ENCODE data around the gene AFAP1L1.

Gene AFAP1L1

DNA sequence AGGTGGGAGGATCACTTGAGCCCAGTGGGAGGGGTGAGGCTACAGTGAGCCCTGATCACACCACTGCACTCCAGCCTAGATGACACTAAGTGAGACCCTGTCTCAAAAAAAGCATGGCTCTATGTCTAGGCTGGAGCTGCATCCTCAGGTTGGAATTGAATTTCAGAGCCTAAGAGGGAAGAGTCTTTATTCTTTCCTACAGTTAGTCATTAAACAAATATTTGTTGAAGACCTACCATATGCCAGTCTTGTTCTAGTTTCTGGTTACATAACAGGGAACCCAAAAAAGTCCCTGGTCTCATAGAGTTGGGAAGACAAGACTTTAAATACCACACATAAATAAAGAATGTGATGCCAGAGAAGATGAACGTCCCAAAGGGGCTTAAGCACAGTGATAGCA is 66.7 kb downstream of the AFAP1L1 start:
- H4K20me1 ChIP-seq (ENCODE audit: insufficient read depth, low read length) = no peaks in the 10 kb centered on the region
- H3K9me3 ChIP-seq (replicated peaks; ENCODE audit: insufficient read depth, low read length) = no peaks in the 10 kb centered on the region
- no peaks in the 10 kb centered on the region for H3K9me2 ChIP-seq (replicated peaks; ENCODE audit: insufficient read depth, low read length)
- TF ChIP-seq EZH2 (optimal IDR thresholded peaks at IDR 0.05; ENCODE audit: low read depth, low read length) (no peak), EZH2phosphoT487 (IDR thresholded peaks at IDR 0.05; ENCODE audit: low read length) (no peak)
- TF ChIP-seq, protein P1, sequence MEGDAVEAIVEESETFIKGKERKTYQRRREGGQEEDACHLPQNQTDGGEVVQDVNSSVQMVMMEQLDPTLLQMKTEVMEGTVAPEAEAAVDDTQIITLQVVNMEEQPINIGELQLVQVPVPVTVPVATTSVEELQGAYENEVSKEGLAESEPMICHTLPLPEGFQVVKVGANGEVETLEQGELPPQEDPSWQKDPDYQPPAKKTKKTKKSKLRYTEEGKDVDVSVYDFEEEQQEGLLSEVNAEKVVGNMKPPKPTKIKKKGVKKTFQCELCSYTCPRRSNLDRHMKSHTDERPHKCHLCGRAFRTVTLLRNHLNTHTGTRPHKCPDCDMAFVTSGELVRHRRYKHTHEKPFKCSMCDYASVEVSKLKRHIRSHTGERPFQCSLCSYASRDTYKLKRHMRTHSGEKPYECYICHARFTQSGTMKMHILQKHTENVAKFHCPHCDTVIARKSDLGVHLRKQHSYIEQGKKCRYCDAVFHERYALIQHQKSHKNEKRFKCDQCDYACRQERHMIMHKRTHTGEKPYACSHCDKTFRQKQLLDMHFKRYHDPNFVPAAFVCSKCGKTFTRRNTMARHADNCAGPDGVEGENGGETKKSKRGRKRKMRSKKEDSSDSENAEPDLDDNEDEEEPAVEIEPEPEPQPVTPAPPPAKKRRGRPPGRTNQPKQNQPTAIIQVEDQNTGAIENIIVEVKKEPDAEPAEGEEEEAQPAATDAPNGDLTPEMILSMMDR (IDR thresholded peaks at IDR 0.05; ENCODE audit: low read length) = no peak
- no peaks in the 10 kb centered on the region for H3K36me3 ChIP-seq (replicated peaks; ENCODE audit: insufficient read depth, low read length)
- no peaks in the 10 kb centered on the region for H3F3A ChIP-seq (ENCODE audit: insufficient read depth, low read length)
- no peak overlapping the region for H3K4me3 ChIP-seq (ENCODE audit: low read length)
- no peaks in the 10 kb centered on the region for H3K79me2 ChIP-seq (ENCODE audit: low read length)
- no peaks in the 10 kb centered on the region for H3K4me1 ChIP-seq (ENCODE audit: low read length)
- DNase-seq = no peak
- no peak overlapping the region for H3K27ac ChIP-seq (ENCODE audit: low read length)
- H3K9ac ChIP-seq (ENCODE audit: low read length) = no peak overlapping the region
- no peaks in the 10 kb centered on the region for H3K27me3 ChIP-seq (replicated peaks; ENCODE audit: insufficient read depth, low read length)
- no peak overlapping the region for H2AFZ ChIP-seq (ENCODE audit: low read length)
- H3K4me2 ChIP-seq (ENCODE audit: low read depth, low read length) = no peak overlapping the region

DNA sequence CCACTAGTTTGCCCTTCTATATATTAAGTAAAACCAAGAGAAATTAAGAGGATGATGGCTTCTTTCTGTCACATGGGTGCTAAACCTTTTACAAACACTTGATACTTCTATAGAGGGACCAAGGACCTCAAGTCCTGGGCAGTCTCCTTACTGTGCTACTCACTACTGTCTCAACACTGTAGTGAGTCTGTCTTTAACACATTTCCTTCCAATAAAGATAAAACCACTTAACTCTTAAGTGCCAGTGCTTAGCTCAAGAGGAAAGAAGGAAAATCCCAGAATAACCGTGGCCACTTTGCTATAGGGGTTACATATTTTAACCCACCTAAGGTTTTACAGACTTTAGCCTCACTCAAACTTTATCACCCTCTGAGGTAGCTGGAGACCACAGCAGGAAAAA is 69.3 kb downstream of the AFAP1L1 start:
- Histone ChIP-seq H3K9ac (ENCODE audit: low read length) (no peak overlapping the region), H3K79me2 (ENCODE audit: low read length) (peaks cover 6% of the 10 kb centered on the region), H3K27me3 (replicated peaks; ENCODE audit: insufficient read depth, low read length) (no peaks in the 10 kb centered on the region), H3K36me3 (replicated peaks; ENCODE audit: insufficient read depth, low read length) (no peaks in the 10 kb centered on the region), H3F3A (ENCODE audit: insufficient read depth, low read length) (peaks cover 2% of the 10 kb centered on the region; the same call in 1 of the 2 replicates), H3K27ac (ENCODE audit: low read length) (no peak overlapping the region), H4K20me1 (ENCODE audit: insufficient read depth, low read length) (no peaks in the 10 kb centered on the region), H2AFZ (ENCODE audit: low read length) (no peak overlapping the region), H3K4me1 (ENCODE audit: low read length) (no peaks in the 10 kb centered on the region), H3K4me3 (ENCODE audit: low read length) (no peak overlapping the region), H3K9me3 (replicated peaks; ENCODE audit: insufficient read depth, low read length) (no peaks in the 10 kb centered on the region), H3K4me2 (ENCODE audit: low read depth, low read length) (no peak overlapping the region), H3K9me2 (replicated peaks; ENCODE audit: insufficient read depth, low read length) (no peaks in the 10 kb centered on the region)
- TF ChIP-seq EZH2 (optimal IDR thresholded peaks at IDR 0.05; ENCODE audit: low read depth, low read length) = no peak
- TF ChIP-seq EZH2phosphoT487 (IDR thresholded peaks at IDR 0.05; ENCODE audit: low read length) = no peak
- no peak for DNase-seq

DNA sequence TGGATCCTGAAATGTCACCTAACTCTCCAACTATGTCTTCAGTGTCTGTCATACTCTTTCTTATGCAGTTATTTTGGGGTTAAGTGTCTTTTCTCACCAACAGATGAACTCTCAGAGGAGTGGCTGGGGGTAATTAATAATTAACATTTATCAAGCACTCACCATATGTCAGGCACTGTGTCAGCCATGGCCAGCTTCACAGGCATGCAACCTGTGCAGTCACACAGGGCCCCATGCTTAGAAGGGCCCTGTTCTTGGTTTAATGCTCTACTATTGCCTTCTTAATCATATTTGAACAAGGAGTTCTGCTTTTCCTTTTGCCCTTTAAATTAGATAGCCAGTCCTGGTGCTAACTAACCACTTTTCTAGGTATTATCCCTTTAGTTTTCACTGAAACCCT is 70.2 kb downstream of the AFAP1L1 start:
- Histone ChIP-seq H3K27me3 (replicated peaks; ENCODE audit: insufficient read depth, low read length) (no peaks in the 10 kb centered on the region), H3K27ac (ENCODE audit: low read length) (no peak overlapping the region), H3K9me3 (replicated peaks; ENCODE audit: insufficient read depth, low read length) (no peaks in the 10 kb centered on the region), H3K4me2 (ENCODE audit: low read depth, low read length) (no peak overlapping the region), H3K36me3 (replicated peaks; ENCODE audit: insufficient read depth, low read length) (no peaks in the 10 kb centered on the region), H3K4me3 (ENCODE audit: low read length) (no peak overlapping the region), H3K9ac (ENCODE audit: low read length) (no peak overlapping the region), H4K20me1 (ENCODE audit: insufficient read depth, low read length) (no peaks in the 10 kb centered on the region), H3K9me2 (replicated peaks; ENCODE audit: insufficient read depth, low read length) (no peaks in the 10 kb centered on the region), H3K79me2 (ENCODE audit: low read length) (peaks cover 14% of the 10 kb centered on the region), H2AFZ (ENCODE audit: low read length) (no peak overlapping the region), H3K4me1 (ENCODE audit: low read length) (peaks cover under 1% of the 10 kb centered on the region; the same call in 1 of the 2 replicates), H3F3A (ENCODE audit: insufficient read depth, low read length) (peaks cover 10% of the 10 kb centered on the region)
- no peak for DNase-seq
- TF ChIP-seq EZH2phosphoT487 (IDR thresholded peaks at IDR 0.05; ENCODE audit: low read length) (no peak), EZH2 (optimal IDR thresholded peaks at IDR 0.05; ENCODE audit: low read depth, low read length) (no peak)
- TF ChIP-seq, protein P1 (IDR thresholded peaks at IDR 0.05; ENCODE audit: low read length) = no peak

DNA sequence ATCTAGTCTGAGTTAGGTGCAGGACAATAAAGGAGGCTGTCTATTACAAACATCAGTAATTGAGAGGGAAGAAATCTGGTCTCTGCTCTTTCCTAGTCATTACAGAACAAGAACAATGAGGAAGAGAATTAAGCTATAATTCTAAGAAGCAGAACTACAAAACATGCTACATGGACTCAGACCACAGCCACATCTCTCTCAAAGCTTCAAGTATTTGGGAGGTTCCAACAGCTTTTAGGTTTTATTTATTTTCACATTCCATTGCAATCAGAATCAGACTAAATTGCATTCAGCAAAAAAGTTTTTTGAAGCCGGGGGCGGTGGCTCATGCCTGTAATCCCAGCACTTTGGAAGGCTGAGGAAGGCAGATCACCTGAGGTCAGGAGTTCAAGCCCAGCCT is 72.5 kb downstream of the AFAP1L1 start:
- Histone ChIP-seq H3K9me3 (replicated peaks; ENCODE audit: insufficient read depth, low read length) (no peaks in the 10 kb centered on the region), H3K9me2 (replicated peaks; ENCODE audit: insufficient read depth, low read length) (no peaks in the 10 kb centered on the region), H3K9ac (ENCODE audit: low read length) (no peak overlapping the region), H4K20me1 (ENCODE audit: insufficient read depth, low read length) (no peaks in the 10 kb centered on the region), H3K4me3 (ENCODE audit: low read length) (no peak overlapping the region), H3K4me1 (ENCODE audit: low read length) (peaks cover 23% of the 10 kb centered on the region), H3K27ac (ENCODE audit: low read length) (no peak overlapping the region), H3K36me3 (replicated peaks; ENCODE audit: insufficient read depth, low read length) (no peaks in the 10 kb centered on the region; the same call in 1 of the 2 replicates), H3K4me2 (ENCODE audit: low read depth, low read length) (no peak overlapping the region; the same call in 1 of the 2 replicates), H3K79me2 (ENCODE audit: low read length) (peaks cover 37% of the 10 kb centered on the region), H3F3A (ENCODE audit: insufficient read depth, low read length) (peaks cover 25% of the 10 kb centered on the region), H2AFZ (ENCODE audit: low read length) (no peak overlapping the region), H3K27me3 (replicated peaks; ENCODE audit: insufficient read depth, low read length) (no peaks in the 10 kb centered on the region)
- TF ChIP-seq EZH2phosphoT487 (IDR thresholded peaks at IDR 0.05; ENCODE audit: low read length) (no peak), EZH2 (optimal IDR thresholded peaks at IDR 0.05; ENCODE audit: low read depth, low read length) (no peak)
- TF ChIP-seq, protein P1 (IDR thresholded peaks at IDR 0.05; ENCODE audit: low read length) = no peak
- no peak for DNase-seq
